ENCODE measurements around the gene ATP9A. TPM values are rescaled to one million over a fixed set of nuclear protein-coding genes. Genes with fewer than 3 reads are reported as not detected.
"Not testable (repeated sequence)": the region's sequence is repeated elsewhere in the genome, so short reads cannot be mapped to it uniquely, and the experiment has no call there.

The ATP9A gene, protein sequence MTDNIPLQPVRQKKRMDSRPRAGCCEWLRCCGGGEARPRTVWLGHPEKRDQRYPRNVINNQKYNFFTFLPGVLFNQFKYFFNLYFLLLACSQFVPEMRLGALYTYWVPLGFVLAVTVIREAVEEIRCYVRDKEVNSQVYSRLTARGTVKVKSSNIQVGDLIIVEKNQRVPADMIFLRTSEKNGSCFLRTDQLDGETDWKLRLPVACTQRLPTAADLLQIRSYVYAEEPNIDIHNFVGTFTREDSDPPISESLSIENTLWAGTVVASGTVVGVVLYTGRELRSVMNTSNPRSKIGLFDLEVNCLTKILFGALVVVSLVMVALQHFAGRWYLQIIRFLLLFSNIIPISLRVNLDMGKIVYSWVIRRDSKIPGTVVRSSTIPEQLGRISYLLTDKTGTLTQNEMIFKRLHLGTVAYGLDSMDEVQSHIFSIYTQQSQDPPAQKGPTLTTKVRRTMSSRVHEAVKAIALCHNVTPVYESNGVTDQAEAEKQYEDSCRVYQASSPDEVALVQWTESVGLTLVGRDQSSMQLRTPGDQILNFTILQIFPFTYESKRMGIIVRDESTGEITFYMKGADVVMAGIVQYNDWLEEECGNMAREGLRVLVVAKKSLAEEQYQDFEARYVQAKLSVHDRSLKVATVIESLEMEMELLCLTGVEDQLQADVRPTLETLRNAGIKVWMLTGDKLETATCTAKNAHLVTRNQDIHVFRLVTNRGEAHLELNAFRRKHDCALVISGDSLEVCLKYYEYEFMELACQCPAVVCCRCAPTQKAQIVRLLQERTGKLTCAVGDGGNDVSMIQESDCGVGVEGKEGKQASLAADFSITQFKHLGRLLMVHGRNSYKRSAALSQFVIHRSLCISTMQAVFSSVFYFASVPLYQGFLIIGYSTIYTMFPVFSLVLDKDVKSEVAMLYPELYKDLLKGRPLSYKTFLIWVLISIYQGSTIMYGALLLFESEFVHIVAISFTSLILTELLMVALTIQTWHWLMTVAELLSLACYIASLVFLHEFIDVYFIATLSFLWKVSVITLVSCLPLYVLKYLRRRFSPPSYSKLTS
- polyA plus RNA-seq (ENCODE audit: insufficient read depth in 1 of 5, insufficient read length in 5 of 5, low replicate concordance in 1 of 5), result 10 to 100 TPM; 41.6 to 53.1 (median 49.0) TPM
- long read RNA-seq, donor 1, full-length matches to known transcripts, result 4 of 21 reads
- long read RNA-seq, donor 1, partial matches to known transcripts, result 17 of 21 reads
- long read RNA-seq, donor 1, other reads (novel, unspliced or antisense), result 0 of 21 reads
- long read RNA-seq, donor 2, full-length matches to known transcripts, result 1 of 1 reads
- long read RNA-seq, donor 2, partial matches to known transcripts, result 0 of 1 reads
- long read RNA-seq, donor 2, other reads (novel, unspliced or antisense), result 0 of 1 reads
- long read RNA-seq, donor 3, result 0 reads
- long read RNA-seq, donor 4, full-length matches to known transcripts, result 3 of 3 reads
- long read RNA-seq, donor 4, partial matches to known transcripts, result 0 of 3 reads
- long read RNA-seq, donor 4, other reads (novel, unspliced or antisense), result 0 of 3 reads
- long read RNA-seq, donor 5, full-length matches to known transcripts, result 3 of 13 reads
- long read RNA-seq, donor 5, partial matches to known transcripts, result 10 of 13 reads
- long read RNA-seq, donor 5, other reads (novel, unspliced or antisense), result 0 of 13 reads
- long read RNA-seq, donor 6, full-length matches to known transcripts, result 2 of 2 reads
- long read RNA-seq, donor 6, partial matches to known transcripts, result 0 of 2 reads
- long read RNA-seq, donor 6, other reads (novel, unspliced or antisense), result 0 of 2 reads
- long read RNA-seq, donor 7, full-length matches to known transcripts, result 4 of 4 reads
- long read RNA-seq, donor 7, partial matches to known transcripts, result 0 of 4 reads
- long read RNA-seq, donor 7, other reads (novel, unspliced or antisense), result 0 of 4 reads
- long read RNA-seq, donor 8, full-length matches to known transcripts, result 1 of 1 reads
- long read RNA-seq, donor 8, partial matches to known transcripts, result 0 of 1 reads
- long read RNA-seq, donor 8, other reads (novel, unspliced or antisense), result 0 of 1 reads

DNA sequence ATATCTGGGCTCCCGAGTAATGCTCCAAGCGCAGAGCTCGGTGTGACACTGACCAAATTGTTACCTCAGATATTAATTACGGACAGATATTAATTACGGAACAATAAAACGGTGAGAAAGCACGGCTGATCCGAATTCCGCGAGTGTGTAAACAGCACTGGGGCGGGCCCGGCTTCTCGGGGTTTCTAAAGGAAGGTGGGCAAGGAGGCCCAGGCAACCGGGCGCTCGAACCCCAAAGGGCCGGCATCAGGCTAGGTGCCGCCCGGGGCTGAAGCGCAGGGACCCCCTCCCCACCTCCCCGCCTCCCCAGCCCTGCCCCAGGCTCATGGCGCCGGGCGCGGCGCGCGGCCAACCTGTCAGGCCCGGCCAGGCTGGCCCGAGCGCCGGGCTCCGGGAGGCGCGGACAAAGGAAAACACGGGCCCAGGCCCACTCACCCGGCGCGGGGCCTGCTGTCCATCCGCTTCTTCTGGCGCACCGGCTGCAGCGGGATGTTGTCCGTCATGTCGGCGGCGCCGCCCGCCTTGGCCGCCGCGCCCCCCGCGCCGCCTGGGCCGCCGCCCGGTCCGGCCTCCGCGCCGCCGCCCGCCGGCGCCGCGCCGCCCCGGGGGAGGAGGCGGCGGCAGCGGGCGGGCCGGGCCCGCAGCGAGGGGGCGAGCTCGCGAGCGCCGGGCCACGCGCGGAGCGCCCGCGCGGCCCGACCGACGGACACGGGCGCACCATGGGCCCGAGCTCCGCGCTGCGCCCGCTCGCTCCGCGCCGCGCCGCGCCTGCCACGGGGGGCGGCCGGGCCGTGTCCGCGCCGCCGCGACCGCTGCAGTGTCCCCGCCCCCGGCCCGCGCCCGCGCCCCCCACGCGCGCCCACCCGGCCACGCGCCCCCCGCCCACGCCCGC lies at the start of gene ATP9A:
Gene ATP9A, minus strand, starts transcription at position 524 of the 892 bp plus-strand sequence. Its CDS starts 21 bp downstream, at position 503.
- no peak for DNase-seq

DNA sequence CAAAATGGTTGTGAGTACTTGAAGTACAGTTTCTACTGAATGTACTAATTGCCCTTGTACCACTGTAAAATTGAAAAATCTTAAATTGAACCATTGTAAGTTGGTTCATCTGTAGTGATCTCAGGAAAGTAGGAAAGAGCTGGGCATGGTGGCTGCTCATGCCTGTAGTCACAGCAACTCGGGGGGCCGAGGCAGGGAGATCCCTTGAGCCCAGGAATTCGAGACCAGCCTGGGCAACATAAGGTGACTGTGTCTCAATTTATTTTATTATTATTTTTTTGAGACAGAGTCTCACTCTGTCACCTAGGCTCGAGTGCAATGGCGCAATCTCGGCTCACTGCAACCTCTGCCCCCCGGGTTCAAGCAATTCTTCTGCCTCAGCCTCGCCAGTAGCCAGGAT lies 48.7 kb upstream of the ATP9A start:
- not testable (repeated sequence) for DNase-seq

DNA sequence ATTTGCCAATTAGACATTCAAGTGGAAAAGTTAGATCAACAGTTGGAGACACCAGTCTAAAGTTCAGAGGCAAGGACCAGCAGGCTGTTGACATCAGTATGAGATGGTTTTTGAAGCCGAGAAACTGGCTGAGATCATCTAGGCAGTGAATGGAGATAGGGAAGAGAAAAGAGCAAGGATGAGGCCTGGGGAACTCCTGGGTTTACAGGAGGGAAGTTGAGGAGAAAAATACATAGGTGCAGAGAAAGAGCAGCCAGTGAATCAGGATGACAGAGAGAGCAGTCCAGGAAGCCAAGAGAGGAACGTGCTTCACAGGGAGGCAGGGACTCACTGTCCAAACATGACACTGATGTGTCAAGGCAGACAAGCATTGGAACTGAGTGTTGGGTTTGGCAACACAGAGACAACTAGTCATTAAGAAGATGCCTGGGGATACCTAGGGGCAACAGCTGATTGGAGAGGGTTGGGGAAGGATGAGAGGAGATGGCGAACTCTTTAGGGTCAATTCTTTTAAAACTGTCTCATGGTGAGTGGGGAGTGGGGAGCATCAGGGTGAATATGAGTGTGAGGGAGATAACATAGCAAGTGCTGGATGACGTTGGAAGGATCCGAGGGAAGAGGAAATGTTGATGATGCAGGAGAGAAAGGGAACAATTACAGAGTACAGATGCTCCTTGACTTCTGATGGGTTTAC lies 47.3 kb upstream of the ATP9A start:
- no peak for DNase-seq

DNA sequence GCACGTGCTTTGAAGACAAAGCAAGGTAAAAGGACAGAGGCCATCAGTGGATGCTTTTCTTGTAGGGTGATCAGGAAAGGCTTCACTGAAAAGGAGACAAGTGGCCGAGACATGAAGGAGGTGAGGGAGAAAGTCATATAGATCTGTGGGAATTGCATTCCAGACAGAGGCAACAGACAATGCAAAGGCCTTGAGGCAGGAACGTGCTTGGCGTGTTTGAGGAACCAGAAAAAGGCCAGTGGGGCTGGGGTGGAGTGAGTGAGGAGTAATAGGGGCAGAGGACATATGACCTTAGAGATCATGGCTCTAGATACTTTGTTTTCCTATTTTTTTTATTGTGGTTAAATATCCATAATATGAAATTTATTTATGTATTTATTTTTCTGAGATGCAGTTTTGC lies 44.7 kb upstream of the ATP9A start:
- DNase-seq, result no peak

DNA sequence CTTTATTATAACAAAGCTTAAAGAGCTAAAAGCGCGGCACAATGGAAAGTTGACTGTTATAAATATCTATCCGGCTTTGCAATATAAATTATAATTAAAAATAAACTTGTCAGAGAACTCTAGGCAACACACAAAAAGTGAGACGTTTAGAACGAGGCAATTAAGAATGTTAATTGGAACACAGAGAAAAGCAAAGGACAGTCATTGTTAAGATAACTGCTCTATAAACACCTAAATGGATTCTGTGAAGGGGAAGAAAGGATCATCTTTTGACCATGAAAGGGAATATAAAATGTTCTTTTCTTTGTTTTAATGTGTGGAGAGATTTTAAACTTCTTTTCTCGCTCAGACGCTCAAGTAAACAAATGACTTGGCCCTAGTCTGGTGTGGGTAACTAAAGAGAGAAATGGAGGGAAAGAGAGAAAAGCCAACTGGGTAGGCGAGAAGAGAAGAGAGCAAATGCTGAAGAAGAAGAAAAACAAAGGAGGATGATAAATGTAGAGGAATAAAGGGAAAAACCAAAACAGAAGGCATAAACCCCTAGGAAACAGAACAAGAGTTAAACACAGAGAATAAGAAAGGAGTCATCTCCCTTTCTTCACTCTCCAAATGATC lies 43.4 kb upstream of the ATP9A start:
- DNase-seq, result no peak

DNA sequence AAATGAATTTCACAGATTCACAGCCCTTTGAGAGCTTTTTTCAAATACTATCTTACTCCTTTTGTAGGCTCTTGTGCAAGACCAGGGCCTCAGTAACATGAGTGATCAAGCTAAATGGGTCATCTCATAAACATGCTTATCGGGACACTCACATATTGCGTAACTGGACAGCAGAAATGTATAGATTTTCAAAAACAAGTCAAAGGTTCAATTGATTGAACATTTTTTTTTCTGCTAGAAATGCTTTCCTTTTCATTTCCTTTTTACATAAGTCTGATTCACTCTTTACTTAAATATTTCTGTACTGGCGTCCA lies 42.8 kb upstream of the ATP9A start:
- DNase-seq, result peak; percentile 41 to 59

DNA sequence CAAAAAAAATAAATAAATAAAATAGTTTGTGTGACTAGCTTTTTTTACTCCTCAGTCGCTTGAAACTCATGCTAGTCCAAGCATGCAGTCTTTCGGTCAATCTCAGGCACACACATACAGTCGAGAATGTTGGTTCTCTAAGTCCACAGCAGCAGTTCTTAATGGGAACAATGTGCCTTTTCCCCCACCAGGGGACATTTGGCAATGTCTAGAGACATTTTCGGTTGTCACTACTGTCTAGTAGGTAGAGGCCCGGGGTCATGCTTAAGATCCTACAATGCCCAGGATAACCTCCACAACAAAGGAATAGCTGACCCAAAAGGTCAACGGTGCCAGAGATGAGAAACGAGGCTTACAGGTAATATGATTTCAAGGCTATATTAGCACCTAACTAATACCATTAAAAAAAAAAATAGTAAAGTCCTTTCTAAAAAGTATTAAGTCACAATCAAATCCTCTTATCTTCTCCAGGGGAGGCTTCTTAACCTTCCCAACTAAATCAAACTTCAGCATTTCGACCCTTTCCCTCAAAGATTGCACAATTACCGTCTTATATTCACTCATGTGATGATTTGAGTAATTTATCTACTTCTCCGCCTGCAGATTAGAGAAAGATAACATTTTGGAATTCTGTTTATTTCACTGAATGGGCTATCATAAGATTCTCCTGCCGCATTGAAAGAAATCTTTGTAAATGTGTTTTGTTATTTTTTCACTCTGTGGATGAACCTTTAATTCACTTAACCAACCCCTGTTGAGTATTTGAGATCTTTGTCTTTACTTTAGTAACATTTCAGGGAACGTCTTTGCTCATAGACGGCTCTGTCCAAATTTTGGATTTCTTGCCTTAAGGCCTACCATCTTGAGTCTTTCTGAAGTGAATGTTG lies 42.2 kb upstream of the ATP9A start:
- DNase-seq, result no peak

DNA sequence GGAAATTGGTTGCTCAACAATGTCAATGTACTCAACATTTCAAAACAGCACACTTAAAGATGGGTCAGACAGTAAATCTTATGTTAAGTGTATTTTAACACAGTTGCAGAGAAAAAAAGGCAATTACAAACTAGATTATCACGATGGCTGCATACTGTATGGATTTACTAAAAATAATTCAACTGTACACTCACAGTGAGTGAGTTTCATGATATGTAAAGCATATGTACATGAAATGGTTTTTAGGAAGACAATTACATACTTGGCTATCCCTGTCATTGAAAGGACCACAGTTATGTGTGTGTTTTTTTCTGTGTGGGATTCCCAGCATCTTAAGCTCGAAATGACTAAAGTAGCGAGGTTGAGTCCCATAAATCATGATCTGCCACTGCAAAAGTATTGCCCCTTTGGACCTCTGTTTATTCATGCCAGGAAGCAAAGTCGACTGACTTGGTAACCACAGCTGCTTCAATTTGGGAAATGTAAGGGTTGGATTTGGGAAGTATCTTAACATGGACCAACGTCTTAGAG lies 39.6 kb upstream of the ATP9A start:
- no peak for DNase-seq

DNA sequence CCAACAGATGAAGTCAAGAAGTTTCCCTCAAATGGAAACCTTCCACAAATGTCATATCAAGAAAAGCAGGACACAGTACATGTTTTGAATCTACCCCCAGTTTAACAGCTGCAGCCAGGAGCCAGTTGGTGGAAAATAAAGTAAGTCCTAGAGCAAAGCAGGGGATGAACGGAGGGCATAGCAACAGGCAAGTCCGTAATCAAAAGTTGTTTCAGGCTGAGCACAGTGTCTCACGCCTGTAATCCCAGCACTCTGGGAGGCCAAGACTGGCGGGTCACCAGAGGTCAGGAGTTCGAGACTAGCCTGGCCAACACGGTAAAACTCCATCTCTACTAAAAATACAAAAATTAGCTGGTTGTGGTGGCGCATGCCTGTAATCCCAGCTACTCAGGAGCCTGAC lies 36.6 kb upstream of the ATP9A start:
- DNase-seq, result no peak

DNA sequence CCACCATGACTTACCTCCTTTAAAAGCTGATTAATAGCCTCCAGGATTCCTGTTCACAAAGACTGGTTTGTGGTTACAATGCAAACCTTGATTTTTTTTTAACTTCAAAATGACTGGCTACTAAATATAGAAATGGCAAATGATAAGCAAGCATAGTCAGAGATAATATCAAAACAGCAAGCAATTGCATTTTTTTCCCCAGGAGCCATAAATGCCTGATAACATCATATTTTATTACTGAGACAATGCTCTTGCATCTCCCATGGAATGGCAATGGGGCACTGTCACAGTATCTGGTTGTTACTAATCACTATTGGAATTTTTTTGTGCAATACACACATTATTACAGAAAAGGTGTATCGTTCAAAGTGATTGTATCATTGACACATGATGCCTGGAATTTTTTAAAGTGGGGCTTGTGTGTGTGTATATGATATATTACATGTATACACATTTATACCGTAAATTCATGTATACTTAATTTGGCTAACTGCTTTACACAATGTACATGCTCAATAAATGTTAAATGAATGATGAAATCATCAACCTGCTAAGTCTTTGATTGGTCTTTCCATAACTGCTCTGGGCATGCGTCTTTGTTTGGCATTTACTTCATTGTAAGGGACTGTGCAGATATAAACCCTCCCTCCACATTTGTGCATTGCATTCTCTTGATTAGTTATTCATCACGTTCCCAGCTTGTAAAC lies 35.1 kb upstream of the ATP9A start:
- no peak for DNase-seq

DNA sequence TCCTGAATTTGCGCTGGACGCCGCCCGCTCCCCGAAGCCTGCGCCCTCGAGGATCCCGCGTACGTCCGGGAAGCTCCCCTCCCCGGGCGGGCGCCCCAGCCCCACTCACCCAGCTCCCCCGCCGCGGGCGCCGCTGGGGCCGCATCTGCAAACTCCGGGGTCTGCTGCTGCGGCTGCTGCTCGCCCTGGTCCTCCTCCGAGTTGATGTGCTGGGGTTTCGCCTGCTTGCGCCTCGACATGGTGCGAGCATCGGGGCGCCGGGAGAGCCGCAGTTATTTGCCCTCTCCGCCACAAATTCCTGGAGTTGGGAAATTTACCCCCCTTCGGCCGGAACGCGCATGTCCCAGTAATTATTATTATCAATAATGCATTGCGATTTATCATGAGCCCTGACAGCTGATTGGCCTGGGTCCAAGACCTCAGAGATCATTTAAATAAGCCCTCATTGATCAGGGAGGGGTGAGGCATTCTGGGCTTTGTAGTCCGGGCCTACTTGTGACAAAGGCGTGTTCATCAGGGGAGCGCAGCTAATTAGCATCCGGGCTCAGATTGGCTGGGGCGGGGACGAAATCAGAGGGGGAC lies 34.1 kb upstream of the ATP9A start, which contains the start of gene SALL4:
Gene SALL4, minus strand, starts transcription at position 352 of the 582 bp plus-strand sequence. Its CDS starts 113 bp downstream, at position 239.
- peak; percentile 38 to 57 for DNase-seq

DNA sequence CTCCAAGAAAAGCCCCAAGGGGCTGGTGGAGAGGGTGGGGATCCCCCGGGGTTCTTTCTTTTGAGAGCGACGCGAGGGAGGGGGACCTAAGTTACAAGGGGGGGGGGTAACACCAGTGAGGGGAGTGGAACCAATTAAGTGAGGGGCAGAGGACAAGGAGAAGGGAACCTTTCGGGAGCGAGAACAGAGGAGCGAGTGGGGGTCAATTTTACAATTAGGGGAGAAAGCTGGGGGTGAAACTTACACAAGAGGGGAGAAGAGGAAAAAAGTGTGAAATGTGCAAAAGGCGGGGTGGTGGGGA lies 33.6 kb upstream of the ATP9A start:
- no peak for DNase-seq

DNA sequence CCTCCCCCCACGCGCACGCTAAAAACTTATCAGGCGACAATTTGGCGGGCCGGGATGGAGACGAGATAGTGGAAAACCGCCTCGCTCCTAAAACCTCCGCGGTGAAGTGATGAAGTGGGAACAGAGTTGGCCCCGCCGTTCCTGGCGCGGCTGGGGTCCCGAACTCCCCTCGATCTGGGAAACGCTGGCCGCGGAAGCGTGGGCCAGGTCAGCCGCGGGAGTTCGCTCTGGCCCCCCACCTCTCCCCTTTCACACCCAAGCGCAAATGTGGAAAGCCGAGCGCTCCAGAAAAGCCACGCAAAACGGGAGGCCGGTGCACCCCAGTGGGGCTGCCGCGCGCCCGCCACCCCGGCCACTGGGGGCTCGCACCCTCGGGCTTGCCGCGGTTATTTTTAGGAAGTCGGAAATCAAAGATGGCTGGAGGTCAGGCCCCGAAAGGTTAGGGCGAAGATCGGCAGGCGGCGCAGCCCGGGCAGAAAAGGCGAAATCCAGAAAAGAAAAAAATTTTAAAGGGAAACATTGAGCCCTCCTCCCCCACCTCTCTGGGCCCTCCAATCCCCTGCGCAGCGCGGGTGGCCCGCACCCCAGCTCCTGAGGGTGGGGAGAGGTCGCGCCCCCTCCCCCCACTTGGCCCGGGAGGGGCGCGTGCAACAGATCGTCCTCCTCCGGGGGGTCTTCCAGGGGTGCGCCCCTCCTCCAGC lies 33.1 kb upstream of the ATP9A start:
- peak; percentile 41 to 47 for DNase-seq

DNA sequence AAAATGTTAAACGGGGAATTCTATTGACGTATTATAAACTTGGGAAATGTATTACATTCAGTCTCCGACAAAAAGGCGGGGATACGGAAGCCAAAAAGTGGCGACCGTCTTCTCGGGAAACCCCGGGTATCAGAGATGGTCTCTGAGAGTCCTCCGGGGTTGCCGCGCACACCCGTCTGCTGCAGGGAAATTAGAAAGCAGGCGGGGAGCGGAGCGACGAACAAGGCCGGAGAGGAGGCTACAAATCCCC lies 32.6 kb upstream of the ATP9A start:
- peak in 1 of 2 donors; percentile 46 for DNase-seq

DNA sequence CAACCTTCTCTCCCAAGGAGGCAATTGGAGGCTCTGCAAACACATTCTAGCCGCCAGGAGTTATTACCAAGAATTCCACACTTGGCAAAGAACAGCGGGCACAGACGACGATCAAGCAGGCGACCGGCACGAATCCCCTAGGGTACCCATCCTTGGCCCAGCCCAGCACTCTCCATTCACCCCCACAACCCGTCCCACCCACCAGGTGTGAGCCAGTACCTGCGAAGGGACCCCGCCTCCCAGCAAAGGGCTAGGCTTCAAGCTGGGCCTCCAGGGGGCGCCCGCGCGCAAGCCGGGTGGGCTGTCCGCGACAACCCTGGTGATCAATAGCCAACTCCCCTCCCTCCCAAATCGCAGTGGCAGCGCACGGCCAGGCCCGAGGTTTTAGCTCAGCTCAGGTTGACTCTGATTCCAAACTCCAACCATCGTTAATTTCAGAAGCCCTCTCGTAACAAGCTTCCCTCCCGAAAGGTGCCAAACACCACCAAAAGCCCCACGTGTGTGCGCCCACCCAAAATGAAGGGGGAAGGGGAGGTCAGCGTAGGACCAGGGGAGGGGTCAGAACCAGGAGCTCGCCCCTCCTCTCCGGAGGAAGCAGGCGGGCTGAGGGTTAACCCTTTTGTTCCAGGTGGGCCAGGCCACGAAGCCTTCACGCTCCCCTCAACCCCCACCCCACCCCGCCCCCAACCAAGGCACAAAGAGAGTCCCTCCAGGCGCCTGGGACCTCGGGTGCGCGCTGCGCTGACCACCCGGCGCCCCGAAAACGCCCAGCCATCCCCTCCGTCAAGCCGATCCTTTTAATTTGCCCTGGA lies 32.1 kb upstream of the ATP9A start:
- peak; percentile 78 to 80 for DNase-seq
